Stimulated activated CD4-positive, alpha-beta T cell treated with anti-CD3 and anti-CD28 coated beads, Interleukin-15, amount 100 ng/mL, for 48 hours (primary cell): ENCODE measurements around the gene MUL1.
"Not testable (repeated sequence)": the region's sequence is repeated elsewhere in the genome, so short reads cannot be mapped to it uniquely, and the experiment has no call there.

Source experiments
- DNase-seq, 2 donors: peaks; one replicate each; pipeline ENCODE4 v3.0.0-alpha.2; 2020; ENCODE audit warnings: low read depth in 2 of 2

The MUL1 gene

GRCh38 chr1:20511518-20512428 is 3.8 kb upstream of the MUL1 start:
- DNase-seq: no peak

GRCh38 chr1:20508411-20508771 is 440 bp upstream of the MUL1 start:
- no peak for DNase-seq

GRCh38 chr1:20507248-20507563 is 745 bp downstream of the MUL1 start:
- DNase-seq: no peak

GRCh38 chr1:20505488-20505887 is 2.5 kb downstream of the MUL1 start:
- no peak for DNase-seq

GRCh38 chr1:20500716-20501115 is 7.2 kb downstream of the MUL1 start:
- DNase-seq: no peak

GRCh38 chr1:20499718-20500117 is 8.2 kb downstream of the MUL1 start:
- DNase-seq: no peak

GRCh38 chr1:20499105-20499504 is 8.8 kb downstream of the MUL1 start:
- DNase-seq: no peak

- no peak for DNase-seq
These were observed 9.8 kb downstream of the MUL1 start for GRCh38 chr1:20498116-20498515.

GRCh38 chr1:20497506-20497905 is 10.4 kb downstream of the MUL1 start:
- DNase-seq: no peak

- not testable (repeated sequence) for DNase-seq
These were observed 11.1 kb downstream of the MUL1 start for GRCh38 chr1:20496725-20497383.

- DNase-seq: peak in 1 of 2 donors; percentile 24
These were observed 11.7 kb downstream of the MUL1 start for GRCh38 chr1:20496241-20496661.

- no peak for DNase-seq
These were observed 12.3 kb downstream of the MUL1 start for GRCh38 chr1:20495661-20496060.

- DNase-seq: no peak
These were observed 13.2 kb downstream of the MUL1 start for GRCh38 chr1:20494609-20495311.

- DNase-seq: peak; percentile 62 to 67
These were observed 13.9 kb downstream of the MUL1 start for GRCh38 chr1:20493839-20494608.

GRCh38 chr1:20493309-20493708 is 14.6 kb downstream of the MUL1 start:
- no peak for DNase-seq

GRCh38 chr1:20492751-20493150 is 15.2 kb downstream of the MUL1 start:
- DNase-seq: no peak

GRCh38 chr1:20491866-20492265 is 16.1 kb downstream of the MUL1 start:
- no peak for DNase-seq

- DNase-seq: no peak
These were observed 16.8 kb downstream of the MUL1 start for GRCh38 chr1:20491178-20491577.

- no peak for DNase-seq
These were observed 20.7 kb downstream of the MUL1 start for GRCh38 chr1:20487236-20487590.

GRCh38 chr1:20486457-20487235 is 21.3 kb downstream of the MUL1 start:
- no peak for DNase-seq
